Measurements from ENCODE around the gene SF3A2. TPM values are rescaled to one million over a fixed set of nuclear protein-coding genes. Genes with fewer than 3 reads are reported as not detected.

Gene SF3A2
- total and polyA plus RNA-seq, 3 donors from 2014 or later, result 102 to 122 (median 117) TPM

- Histone ChIP-seq H3K27me3 (no peaks in the 10 kb centered on the region), H3K27ac (peak overlapping the region; percentile 29 to 72), H3K4me1 (peaks cover 59% of the 10 kb centered on the region), H3K9me3 (no peaks in the 10 kb centered on the region), H3K4me3 (peak overlapping the region in 1 of 2 donors; percentile 29), H3K36me3 (ENCODE audit: low read depth, missing control alignments) (no peaks in the 10 kb centered on the region)
- TF ChIP-seq CTCF (IDR thresholded peaks at IDR 0.05) (peak; percentile 97 to 99 (median 98)), POLR2A (IDR thresholded peaks at IDR 0.05) (no peak)
- intact Hi-C loops (cut with DNase I; ENCODE audit: low total_unique reads), result loop anchor here (5.0 to 10.0 kb wide), 3 partner anchors 41 to 121 kb away; partner anchors contain the start of gene AP3D1
- WGBS, 2 donors, result 8 to 10% methylated on average over 18 to 45 of the region's 45 CpGs
- peak; percentile 78 for DNase-seq
Measured at GRCh38 chr19:2273356-2274184, 36.9 kb downstream of the SF3A2 start.

- H3K9me3 ChIP-seq, result no peaks in the 10 kb centered on the region
- H3K27ac ChIP-seq, result peak overlapping the region; percentile 29 to 72
- intact Hi-C loops (cut with DNase I; ENCODE audit: low total_unique reads), result loop anchor here (5.0 to 10.0 kb wide), 3 partner anchors 42 to 121 kb away; partner anchors contain the start of gene AP3D1
- peak overlapping the region in 1 of 2 donors; percentile 29 for H3K4me3 ChIP-seq
- H3K36me3 ChIP-seq (ENCODE audit: low read depth, missing control alignments), result no peaks in the 10 kb centered on the region
- H3K27me3 ChIP-seq, result no peaks in the 10 kb centered on the region
- H3K4me1 ChIP-seq, result peaks cover 59% of the 10 kb centered on the region
- WGBS, 2 donors, result 62 to 63% methylated on average over 8 to 9 of the region's 9 CpGs
- no peak for DNase-seq
- no peak for TF ChIP-seq POLR2A (IDR thresholded peaks at IDR 0.05)
- TF ChIP-seq CTCF (IDR thresholded peaks at IDR 0.05), result no peak
Measured at GRCh38 chr19:2274185-2274711, 37.6 kb downstream of the SF3A2 start.

- intact Hi-C loops (cut with DNase I; ENCODE audit: low total_unique reads), result loop anchor here (5.0 to 10.0 kb wide), 3 partner anchors 43 to 120 kb away; partner anchors contain the start of gene AP3D1
- Histone ChIP-seq H3K4me3 (peak overlapping the region in 1 of 2 donors; percentile 17), H3K27ac (peak overlapping the region; percentile 11 to 53), H3K9me3 (no peaks in the 10 kb centered on the region), H3K27me3 (no peaks in the 10 kb centered on the region), H3K36me3 (ENCODE audit: low read depth, missing control alignments) (no peaks in the 10 kb centered on the region), H3K4me1 (peaks cover 59% of the 10 kb centered on the region)
- TF ChIP-seq CTCF (IDR thresholded peaks at IDR 0.05) (peak; percentile 37 to 47 (median 46)), POLR2A (IDR thresholded peaks at IDR 0.05) (no peak)
- DNase-seq, result peak; percentile 77
- WGBS, 2 donors, result 33 to 46% methylated on average over 16 of the region's 16 CpGs
Measured at GRCh38 chr19:2274931-2275535, 38.4 kb downstream of the SF3A2 start.

GRCh38 chr19:2275588-2276428, 39.2 kb downstream of the SF3A2 start:
- Histone ChIP-seq H3K27ac (peak overlapping the region; percentile 50 to 53), H3K27me3 (no peaks in the 10 kb centered on the region), H3K4me1 (peaks cover 59% of the 10 kb centered on the region), H3K36me3 (ENCODE audit: low read depth, missing control alignments) (no peaks in the 10 kb centered on the region), H3K9me3 (no peaks in the 10 kb centered on the region), H3K4me3 (peak overlapping the region in 1 of 2 donors; percentile 17)
- intact Hi-C loops (cut with DNase I; ENCODE audit: low total_unique reads), result loop anchor here (10.0 kb wide), 2 partner anchors 119 to 121 kb away; partner anchors contain the start of gene AP3D1
- TF ChIP-seq CTCF (IDR thresholded peaks at IDR 0.05) (no peak), POLR2A (IDR thresholded peaks at IDR 0.05) (no peak)
- DNase-seq, result peak; percentile 71
- 36% methylated on average over 20 of the region's 74 CpGs; no CpG with 5 or more reads in 1 of the 2 donors for WGBS, 2 donors
